Kidney epithelial cell (primary cell): ENCODE measurements around the gene ST6GAL2. TPM values are rescaled to one million over a fixed set of nuclear protein-coding genes. Genes with fewer than 3 reads are reported as not detected.

Experiments used
- DNase-seq: peaks from one replicate; pipeline ENCODE4 v3.0.0-alpha.2; 2010; ENCODE audit warnings: low read depth
- H3K27me3 ChIP-seq: 2 replicates; pipeline ENCODE4 v1.6.0; 2011; ENCODE audit warnings: low read length; ENCODE audit not compliant: control insufficient read depth, insufficient read depth
- H3K36me3 ChIP-seq: 2 replicates; pipeline ENCODE4 v1.5.1; 2011; ENCODE audit warnings: low read length; ENCODE audit not compliant: control insufficient read depth, insufficient read depth
- H3K4me3 ChIP-seq: 2 replicates; pipeline ENCODE4 v1.5.1; 2011; ENCODE audit warnings: low read depth, mild to moderate bottlenecking, control low read depth, low read length
- CTCF ChIP-seq: IDR thresholded peaks from 2 replicates; pipeline ENCODE4 v1.5.1; 2011; ENCODE audit warnings: mild to moderate bottlenecking, moderate library complexity, low read length, control low read depth, inconsistent platforms; ENCODE audit not compliant: insufficient read depth, poor library complexity, severe bottlenecking
- total RNA-seq: library from RNA; depleted of rRNA; stranded (reverse); fragments of >200 nt; gene quantifications from 2 replicates; pipeline ENCODE4 v1.2.3, GENCODE V29; 2015

ST6GAL2 gene
- total RNA-seq, 1 donor from 2014 or later: 4.5 TPM

GRCh38 chr2:106800180-106800579 lies 85.8 kb downstream of the ST6GAL2 start:
- Histone ChIP-seq H3K36me3 (no peaks in the 10 kb centered on the region), H3K27me3 (no peaks in the 10 kb centered on the region), H3K4me3 (no peak overlapping the region)
- no peak for TF ChIP-seq CTCF
- no peak for DNase-seq

GRCh38 chr2:106798826-106799552 lies 87.0 kb downstream of the ST6GAL2 start:
- TF ChIP-seq CTCF: no peak
- H3K27me3 ChIP-seq: no peaks in the 10 kb centered on the region
- H3K4me3 ChIP-seq: no peak overlapping the region
- no peaks in the 10 kb centered on the region for H3K36me3 ChIP-seq
- no peak for DNase-seq

- DNase-seq: no peak
- H3K27me3 ChIP-seq: no peaks in the 10 kb centered on the region
- no peaks in the 10 kb centered on the region for H3K36me3 ChIP-seq
- no peak overlapping the region for H3K4me3 ChIP-seq
- TF ChIP-seq CTCF: no peak
These were observed 88.5 kb downstream of the ST6GAL2 start for GRCh38 chr2:106797494-106797893.

- H3K36me3 ChIP-seq: no peaks in the 10 kb centered on the region
These were observed 93.3 kb downstream of the ST6GAL2 start for GRCh38 chr2:106792671-106793070.

GRCh38 chr2:106789185-106789584 lies 96.8 kb downstream of the ST6GAL2 start:
- no peak for DNase-seq
- Histone ChIP-seq H3K27me3 (no peaks in the 10 kb centered on the region), H3K4me3 (no peak overlapping the region), H3K36me3 (no peaks in the 10 kb centered on the region)
- TF ChIP-seq CTCF: no peak

More at GRCh38 chr2:106792671-106793070, 93.3 kb downstream of the ST6GAL2 start:
- no peak for TF ChIP-seq CTCF
- Histone ChIP-seq H3K27me3 (no peaks in the 10 kb centered on the region), H3K4me3 (no peak overlapping the region)
- DNase-seq: no peak

- DNase-seq: peak; percentile 7
- H3K4me3 ChIP-seq: no peak overlapping the region
- TF ChIP-seq CTCF: no peak
- H3K27me3 ChIP-seq: no peaks in the 10 kb centered on the region
- no peaks in the 10 kb centered on the region for H3K36me3 ChIP-seq
These were observed 103.3 kb downstream of the ST6GAL2 start for GRCh38 chr2:106782681-106783080.
